ENCODE measurements around the gene TPBGL.

The TPBGL gene

DNA sequence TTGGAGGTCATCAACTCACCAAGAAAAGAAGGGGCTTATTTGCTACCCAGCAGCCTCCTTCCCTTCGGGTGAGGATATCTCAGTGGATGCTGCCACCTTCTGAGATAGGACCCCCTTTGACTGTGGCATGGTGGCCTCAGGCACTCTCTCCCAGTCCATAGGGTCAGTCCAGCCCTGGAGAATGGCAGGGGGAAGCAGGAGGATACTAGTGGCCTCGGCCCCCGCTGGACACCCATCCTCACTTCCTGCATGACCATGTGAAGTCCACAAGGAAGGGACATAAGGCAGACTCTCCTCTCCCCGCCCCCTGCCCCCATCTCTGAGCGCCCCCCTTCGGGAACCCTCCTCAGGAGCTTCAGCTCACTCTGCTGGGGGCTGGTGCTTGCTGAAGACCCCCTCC is 24.4 kb downstream of the TPBGL start:
- no peak overlapping the region for H3K27ac ChIP-seq (ENCODE audit: low read length)
- no peak overlapping the region for H2AFZ ChIP-seq (ENCODE audit: low read depth, low read length)
- H3K36me3 ChIP-seq (ENCODE audit: insufficient read depth, low read length), result no peaks in the 10 kb centered on the region
- H3K4me3 ChIP-seq (ENCODE audit: low read depth in 1 of 2, low read length in 2 of 2), result no peak overlapping the region
- TF ChIP-seq, protein P1, sequence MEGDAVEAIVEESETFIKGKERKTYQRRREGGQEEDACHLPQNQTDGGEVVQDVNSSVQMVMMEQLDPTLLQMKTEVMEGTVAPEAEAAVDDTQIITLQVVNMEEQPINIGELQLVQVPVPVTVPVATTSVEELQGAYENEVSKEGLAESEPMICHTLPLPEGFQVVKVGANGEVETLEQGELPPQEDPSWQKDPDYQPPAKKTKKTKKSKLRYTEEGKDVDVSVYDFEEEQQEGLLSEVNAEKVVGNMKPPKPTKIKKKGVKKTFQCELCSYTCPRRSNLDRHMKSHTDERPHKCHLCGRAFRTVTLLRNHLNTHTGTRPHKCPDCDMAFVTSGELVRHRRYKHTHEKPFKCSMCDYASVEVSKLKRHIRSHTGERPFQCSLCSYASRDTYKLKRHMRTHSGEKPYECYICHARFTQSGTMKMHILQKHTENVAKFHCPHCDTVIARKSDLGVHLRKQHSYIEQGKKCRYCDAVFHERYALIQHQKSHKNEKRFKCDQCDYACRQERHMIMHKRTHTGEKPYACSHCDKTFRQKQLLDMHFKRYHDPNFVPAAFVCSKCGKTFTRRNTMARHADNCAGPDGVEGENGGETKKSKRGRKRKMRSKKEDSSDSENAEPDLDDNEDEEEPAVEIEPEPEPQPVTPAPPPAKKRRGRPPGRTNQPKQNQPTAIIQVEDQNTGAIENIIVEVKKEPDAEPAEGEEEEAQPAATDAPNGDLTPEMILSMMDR (IDR thresholded peaks at IDR 0.05; ENCODE audit: borderline replicate concordance, extremely low read depth, low read length, poor library complexity, severe bottlenecking), result no peak
- TF ChIP-seq EZH2 (IDR thresholded peaks at IDR 0.05; ENCODE audit: borderline replicate concordance, low read depth, low read length, severe bottlenecking), result no peak
- ATAC-seq (ENCODE audit: insufficient read depth, low read depth) (no peak), DNase-seq (no peak)
- no peak overlapping the region for H3K4me2 ChIP-seq (ENCODE audit: insufficient read depth, low read length)
- H3K79me2 ChIP-seq (ENCODE audit: insufficient read depth, low read length), result no peaks in the 10 kb centered on the region
- no peak overlapping the region for H3K9ac ChIP-seq (ENCODE audit: low read depth, low read length)
- H3K9me3 ChIP-seq (ENCODE audit: insufficient read depth, low read length, severe bottlenecking), result no peaks in the 10 kb centered on the region
- H3K4me1 ChIP-seq (ENCODE audit: insufficient read depth, low read length), result no peaks in the 10 kb centered on the region
- no peaks in the 10 kb centered on the region for H3K27me3 ChIP-seq (ENCODE audit: insufficient read depth, low read length, poor library complexity)
- H4K20me1 ChIP-seq (ENCODE audit: insufficient read depth, low read length), result no peaks in the 10 kb centered on the region

DNA sequence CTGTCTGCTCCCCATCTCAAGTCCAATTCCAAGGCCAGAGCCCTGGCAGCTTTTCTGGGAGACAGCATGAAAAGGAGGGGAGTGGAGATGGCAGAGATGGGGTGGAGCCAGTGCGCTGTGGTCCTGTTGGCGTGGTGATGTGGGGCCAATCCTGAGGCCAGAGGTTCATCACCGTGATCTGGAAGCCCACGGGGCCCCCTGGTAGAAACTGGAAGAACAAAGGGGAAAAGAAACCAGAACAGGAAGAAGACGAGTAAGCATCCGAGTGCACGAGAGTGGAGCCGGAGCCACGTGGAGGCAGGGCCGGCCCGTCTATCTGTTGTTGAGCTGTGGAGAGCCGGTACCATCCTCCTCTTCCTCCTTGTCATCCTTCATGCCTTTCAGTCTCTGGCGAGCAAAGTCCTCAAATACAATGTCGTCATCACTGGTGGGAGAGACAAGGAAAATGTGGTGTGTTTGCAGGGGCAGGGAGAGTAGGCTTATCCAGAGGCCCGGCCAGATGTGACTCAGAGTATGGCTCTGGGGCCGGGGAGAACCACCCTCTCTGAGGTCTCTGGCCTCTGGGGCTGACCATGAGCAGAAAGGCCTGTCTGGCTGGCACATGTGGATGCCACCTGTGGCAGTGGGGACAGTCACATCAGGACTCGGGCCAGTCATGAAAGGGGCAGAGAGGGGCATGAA is 25.4 kb downstream of the TPBGL start:
- no peak overlapping the region for H3K4me3 ChIP-seq (ENCODE audit: low read depth in 1 of 2, low read length in 2 of 2)
- H3K9me3 ChIP-seq (ENCODE audit: insufficient read depth, low read length, severe bottlenecking), result no peaks in the 10 kb centered on the region
- H3K36me3 ChIP-seq (ENCODE audit: insufficient read depth, low read length), result no peaks in the 10 kb centered on the region
- no peak overlapping the region for H3K4me2 ChIP-seq (ENCODE audit: insufficient read depth, low read length)
- no peak overlapping the region for H3K9ac ChIP-seq (ENCODE audit: low read depth, low read length)
- H3K27me3 ChIP-seq (ENCODE audit: insufficient read depth, low read length, poor library complexity), result no peaks in the 10 kb centered on the region
- no peaks in the 10 kb centered on the region for H4K20me1 ChIP-seq (ENCODE audit: insufficient read depth, low read length)
- no peak overlapping the region for H2AFZ ChIP-seq (ENCODE audit: low read depth, low read length)
- no peak for DNase-seq
- no peaks in the 10 kb centered on the region for H3K79me2 ChIP-seq (ENCODE audit: insufficient read depth, low read length)
- ATAC-seq (ENCODE audit: insufficient read depth, low read depth), result no peak
- H3K27ac ChIP-seq (ENCODE audit: low read length), result no peak overlapping the region
- TF ChIP-seq, protein P1 (IDR thresholded peaks at IDR 0.05; ENCODE audit: borderline replicate concordance, extremely low read depth, low read length, poor library complexity, severe bottlenecking), result no peak
- no peaks in the 10 kb centered on the region for H3K4me1 ChIP-seq (ENCODE audit: insufficient read depth, low read length)

DNA sequence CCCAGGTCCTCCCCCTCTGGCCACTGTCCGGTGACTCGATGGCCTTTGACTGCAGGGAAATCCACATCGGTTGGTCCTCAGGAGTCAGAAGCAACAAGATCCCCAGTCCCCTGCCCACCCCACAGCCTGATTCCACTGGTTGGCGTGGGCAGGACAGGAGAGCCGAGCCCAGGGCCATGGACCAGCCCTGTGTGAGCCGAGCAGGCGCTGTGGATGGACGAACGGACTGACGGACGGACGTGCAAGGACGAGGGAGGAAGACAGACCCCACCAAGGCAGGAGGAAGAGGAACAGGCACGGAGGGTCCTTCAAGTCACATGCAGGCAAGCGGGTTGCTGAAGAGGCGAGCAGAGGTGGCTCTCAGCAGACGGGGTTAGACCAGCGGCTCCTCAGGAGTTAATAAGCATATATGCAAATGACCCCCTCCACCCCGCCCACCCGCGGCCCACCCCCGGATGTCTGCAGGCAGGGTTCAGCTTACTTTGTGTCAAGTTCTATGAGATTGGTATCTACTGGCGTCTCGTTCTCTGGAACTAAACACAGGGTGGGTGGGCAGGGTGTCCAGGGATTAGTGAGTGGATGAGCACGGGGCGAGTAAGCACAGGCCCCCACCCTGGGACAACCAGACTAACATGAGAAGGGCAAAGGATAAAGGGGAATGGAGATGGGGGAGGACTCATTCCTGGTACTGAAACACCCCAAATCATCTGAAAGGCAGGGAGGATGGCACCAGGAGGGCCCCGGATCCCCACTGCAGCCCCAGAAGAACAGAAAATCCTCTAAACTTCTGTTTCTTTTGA is 26.8 kb downstream of the TPBGL start:
- H3K4me2 ChIP-seq (ENCODE audit: insufficient read depth, low read length), result no peak overlapping the region
- H3K36me3 ChIP-seq (ENCODE audit: insufficient read depth, low read length), result 0 out of 2 replicates have a peak, but pooled peaks cover 2% of the 10 kb centered on the region
- H3K27me3 ChIP-seq (ENCODE audit: insufficient read depth, low read length, poor library complexity), result no peaks in the 10 kb centered on the region
- no peak overlapping the region for H2AFZ ChIP-seq (ENCODE audit: low read depth, low read length)
- H3K9ac ChIP-seq (ENCODE audit: low read depth, low read length), result no peak overlapping the region
- ATAC-seq (ENCODE audit: insufficient read depth, low read depth) (no peak), DNase-seq (no peak)
- TF ChIP-seq, protein P1 (IDR thresholded peaks at IDR 0.05; ENCODE audit: borderline replicate concordance, extremely low read depth, low read length, poor library complexity, severe bottlenecking), result no peak
- TF ChIP-seq EZH2 (IDR thresholded peaks at IDR 0.05; ENCODE audit: borderline replicate concordance, low read depth, low read length, severe bottlenecking), result no peak
- H3K4me1 ChIP-seq (ENCODE audit: insufficient read depth, low read length), result no peaks in the 10 kb centered on the region
- H3K9me3 ChIP-seq (ENCODE audit: insufficient read depth, low read length, severe bottlenecking), result no peaks in the 10 kb centered on the region
- no peak overlapping the region for H3K27ac ChIP-seq (ENCODE audit: low read length)
- H4K20me1 ChIP-seq (ENCODE audit: insufficient read depth, low read length), result no peaks in the 10 kb centered on the region
- no peaks in the 10 kb centered on the region for H3K79me2 ChIP-seq (ENCODE audit: insufficient read depth, low read length)
- no peak overlapping the region for H3K4me3 ChIP-seq (ENCODE audit: low read depth in 1 of 2, low read length in 2 of 2)

All from DND-41 (cell line).